Activated CD8-positive, alpha-beta memory T cell treated with anti-CD3 and anti-CD28 coated beads, Interleukin-2, amount 50 U/mL, for 48 hours (primary cell): ENCODE results near the gene WFS1.
A peak's percentile ranks its signal among the peaks of the same experiment; 100 is the strongest.

Experiments
- DNase-seq: peaks from one replicate; pipeline ENCODE4 v3.0.0-alpha.2; 2020

The WFS1 gene

DNA sequence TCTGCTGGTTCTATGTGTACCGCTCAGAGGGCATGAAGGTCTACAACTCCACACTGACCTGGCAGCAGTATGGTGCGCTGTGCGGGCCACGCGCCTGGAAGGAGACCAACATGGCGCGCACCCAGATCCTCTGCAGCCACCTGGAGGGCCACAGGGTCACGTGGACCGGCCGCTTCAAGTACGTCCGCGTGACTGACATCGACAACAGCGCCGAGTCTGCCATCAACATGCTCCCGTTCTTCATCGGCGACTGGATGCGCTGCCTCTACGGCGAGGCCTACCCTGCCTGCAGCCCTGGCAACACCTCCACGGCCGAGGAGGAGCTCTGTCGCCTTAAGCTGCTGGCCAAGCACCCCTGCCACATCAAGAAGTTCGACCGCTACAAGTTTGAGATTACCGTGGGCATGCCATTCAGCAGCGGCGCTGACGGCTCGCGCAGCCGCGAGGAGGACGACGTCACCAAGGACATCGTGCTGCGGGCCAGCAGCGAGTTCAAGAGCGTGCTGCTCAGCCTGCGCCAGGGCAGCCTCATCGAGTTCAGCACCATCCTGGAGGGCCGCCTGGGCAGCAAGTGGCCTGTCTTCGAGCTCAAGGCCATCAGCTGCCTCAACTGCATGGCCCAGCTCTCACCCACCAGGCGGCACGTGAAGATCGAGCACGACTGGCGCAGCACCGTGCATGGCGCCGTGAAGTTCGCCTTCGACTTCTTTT, 32.2 kb downstream of the WFS1 start:
- DNase-seq = no peak

DNA sequence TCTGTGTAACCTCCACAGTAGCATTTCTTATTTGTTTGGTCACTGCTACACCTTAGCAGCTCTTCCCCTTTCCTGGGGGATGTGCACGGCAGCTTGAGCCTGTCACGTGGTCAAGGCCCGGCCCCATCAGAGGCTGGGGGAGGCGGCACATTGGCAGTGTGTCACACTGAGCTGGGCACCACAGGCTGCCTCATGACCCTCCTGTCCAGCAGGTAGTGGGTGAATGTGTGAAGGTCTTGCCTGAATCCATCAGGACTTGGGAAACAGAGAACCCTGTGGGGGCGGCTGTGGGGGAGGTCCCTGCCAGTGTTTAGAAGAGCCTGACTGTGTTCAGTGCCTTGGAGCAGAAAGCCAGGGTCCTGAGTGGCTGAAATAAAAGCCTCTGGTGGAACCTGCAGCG, 33.2 kb downstream of the WFS1 start:
- DNase-seq = no peak

DNA sequence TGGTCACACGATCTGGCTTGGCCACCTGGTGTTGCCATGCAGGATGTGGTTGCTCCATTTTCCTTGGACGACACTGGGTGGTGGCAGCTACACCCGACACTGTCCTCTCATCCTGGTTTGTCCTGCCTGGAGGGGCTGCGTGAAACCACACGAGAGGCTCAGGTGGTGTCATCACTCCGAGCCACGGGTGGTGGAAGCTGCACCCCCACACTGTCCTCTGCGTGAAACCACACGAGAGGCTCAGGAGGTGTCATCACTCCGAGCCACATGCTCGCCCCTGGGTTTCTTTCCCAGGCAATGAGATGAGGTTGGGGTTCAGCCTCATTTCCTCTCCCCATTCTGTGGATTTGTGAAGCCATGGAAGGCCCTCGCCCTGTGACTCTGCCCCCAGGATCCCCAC, 34.3 kb downstream of the WFS1 start:
- no peak for DNase-seq

DNA sequence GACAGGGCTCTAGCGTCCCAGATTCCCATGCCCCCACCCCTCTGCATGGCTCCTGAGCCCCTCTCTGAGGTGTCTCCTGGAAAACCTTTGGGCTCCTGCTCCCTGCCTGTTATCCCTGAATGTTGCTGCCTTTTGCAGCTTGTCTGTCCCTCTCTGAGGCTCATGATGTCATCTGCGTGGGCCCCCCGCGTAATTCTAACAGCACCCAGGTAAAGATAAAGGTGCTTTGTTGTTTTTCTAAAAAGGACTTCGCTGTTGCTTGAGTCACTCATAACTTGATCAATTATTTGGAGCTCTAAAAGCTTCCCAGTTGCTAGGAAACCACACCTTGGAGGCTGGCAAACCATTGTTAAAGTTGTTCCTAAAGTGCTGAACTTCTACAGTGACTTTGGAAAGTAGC, 36.6 kb downstream of the WFS1 start:
- no peak for DNase-seq

DNA sequence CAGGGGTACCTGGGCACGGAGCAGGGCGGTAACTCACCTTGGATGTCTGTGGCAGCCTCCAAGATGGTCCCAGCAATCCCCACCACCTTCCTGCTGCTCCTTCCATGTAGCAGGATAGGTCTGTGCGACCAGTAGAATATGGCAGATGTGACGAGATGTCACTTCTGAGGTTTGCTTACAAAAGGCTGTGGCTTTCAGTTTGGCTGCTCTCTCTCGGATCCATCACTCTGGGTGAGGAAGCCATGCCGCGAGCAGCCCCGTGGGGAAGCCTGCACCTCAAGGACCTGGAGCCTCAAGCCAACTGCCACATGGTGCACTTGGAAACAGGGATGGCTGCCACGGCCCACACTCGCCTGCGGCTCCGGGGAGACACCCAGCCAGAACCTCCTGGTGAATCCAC, 37.6 kb downstream of the WFS1 start:
- DNase-seq = no peak

DNA sequence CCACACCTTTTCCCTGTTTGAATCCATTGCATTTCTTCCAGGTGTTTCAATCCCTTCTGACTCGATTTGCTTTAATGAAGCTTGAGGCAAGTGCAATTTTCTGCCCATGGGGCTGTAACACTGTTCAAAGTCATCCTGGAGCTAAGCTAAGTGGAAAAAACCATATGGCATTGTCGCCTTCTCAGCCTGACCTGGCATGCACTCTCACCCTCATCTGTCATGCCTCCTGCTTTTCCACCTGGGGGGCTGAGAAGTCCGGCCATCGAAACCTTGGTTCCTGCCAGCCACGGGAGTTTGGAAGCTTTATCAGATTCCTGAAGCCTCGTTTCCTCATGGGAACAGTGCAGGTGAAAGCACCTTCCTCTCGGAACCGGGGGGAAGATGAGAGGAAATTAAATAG, 38.2 kb downstream of the WFS1 start:
- no peak for DNase-seq

DNA sequence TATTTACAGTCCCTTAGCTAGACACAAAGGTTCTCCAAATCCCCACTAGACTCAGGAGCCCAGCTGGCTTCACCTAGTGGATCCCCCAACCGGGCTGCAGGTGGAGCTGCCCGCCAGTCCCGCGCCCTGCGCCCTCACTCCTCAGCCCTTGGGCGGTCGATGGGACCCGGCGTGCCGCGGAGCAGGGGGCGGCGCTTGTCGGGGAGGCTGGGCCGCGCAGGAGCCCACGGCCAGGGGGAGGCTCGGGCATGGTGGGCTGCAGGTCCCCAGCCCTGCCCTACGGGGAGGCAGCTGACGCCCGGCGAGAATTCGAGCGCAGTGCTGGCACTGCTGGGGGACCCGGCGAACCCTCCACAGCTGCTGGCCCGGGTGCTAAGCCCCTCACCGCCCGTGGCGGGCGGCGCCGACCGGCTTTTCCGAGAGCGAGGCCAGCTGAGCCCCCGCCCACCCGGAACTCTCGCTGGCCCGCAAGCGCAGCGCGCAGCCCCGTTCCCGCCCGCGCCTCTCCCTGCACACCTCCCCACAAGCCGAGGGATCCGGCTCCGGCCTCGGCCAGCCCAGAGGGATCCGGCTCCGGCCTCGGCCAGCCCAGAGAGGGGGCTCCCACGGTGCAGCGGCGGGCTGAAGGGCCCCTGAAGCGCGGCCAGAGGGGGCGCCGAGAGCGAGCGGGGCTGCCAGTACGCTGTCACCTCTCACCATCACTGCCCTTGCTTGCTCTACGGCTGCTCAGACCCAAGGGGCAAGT, 39.4 kb downstream of the WFS1 start:
- DNase-seq = peak; percentile 58

DNA sequence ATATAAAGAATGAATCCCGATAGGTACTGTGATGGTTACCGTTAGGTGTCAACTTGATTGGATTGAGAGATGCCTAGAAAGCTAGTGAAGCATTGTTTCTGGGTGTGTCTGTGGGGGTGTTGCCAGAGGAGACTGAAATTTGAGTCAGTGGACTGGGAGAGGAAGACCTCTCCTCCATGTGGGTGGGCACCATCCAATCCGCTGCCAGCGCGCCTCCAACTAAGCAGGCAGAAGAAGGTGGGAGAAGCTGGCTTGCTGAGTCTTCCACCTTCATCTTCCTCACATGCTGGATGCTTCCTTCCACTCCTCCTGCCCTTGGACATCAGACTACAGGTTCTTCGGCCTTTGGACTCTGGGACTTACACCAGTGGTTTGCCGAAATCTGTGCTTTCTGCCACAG, 40.1 kb downstream of the WFS1 start:
- no peak for DNase-seq

DNA sequence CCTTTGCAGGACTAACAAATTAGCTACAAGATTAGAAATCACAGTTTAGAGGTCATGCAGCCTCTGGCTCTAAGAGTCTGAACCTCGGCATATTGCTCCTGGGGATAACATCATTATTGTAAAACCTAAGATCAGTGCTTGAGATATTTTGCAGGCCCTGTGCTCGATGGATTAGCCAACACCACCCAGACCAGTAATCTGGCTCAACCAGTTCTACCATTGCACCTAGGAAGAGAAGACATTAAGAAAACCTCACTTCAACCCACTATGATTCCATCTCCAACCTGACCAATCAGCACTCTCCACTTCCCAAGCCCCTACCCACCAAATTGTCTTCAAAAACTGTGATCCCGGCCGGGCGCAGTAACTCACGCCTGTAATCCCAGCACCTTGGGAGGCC, 43.6 kb downstream of the WFS1 start:
- DNase-seq = no peak

DNA sequence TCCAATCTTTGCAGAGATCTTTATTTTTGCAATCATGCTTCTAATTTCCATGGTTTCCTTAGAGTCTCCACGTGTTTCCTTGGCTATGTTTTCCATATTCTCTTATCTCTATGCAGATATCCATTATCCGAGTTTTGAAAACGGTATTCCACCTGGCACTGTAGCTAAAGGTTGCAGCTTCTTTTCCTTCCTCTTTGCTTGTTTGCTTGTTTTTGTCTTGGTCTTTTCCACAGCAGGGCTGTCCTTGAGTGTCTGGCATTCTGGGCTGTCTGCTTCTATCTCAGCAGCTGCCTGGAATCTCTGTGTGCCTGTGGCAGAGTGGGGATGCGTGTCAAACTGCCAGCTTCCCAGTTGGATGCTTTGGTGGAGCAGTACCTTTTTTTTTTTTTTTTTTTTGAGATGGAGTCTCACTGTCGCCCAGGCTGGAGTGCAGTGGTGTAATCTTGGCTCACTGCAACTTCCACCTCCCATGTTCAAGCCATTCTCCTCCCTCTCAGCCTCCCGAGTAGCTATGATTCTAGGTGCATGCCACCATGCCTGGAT, 46.9 kb downstream of the WFS1 start:
- DNase-seq = no peak

DNA sequence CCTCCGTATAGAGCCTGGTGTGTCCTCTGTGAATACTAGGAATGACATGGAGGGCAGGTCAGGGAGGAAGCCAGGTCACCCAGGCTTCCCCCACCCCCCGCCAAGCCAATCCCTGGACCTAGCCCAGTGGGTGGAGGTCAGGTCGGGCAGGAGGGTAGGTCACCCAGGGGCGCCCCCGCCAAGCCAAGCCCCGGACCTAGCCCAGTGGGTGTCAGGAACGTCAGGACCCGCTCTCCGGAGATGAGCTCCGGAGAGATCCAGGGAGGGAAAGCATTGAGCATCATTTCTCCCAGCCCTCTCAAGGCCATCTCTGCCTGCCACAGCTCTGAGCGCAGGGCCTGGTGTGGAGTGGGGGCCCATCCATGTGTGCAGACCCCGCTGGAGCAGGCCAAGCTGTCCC, 48.6 kb downstream of the WFS1 start:
- DNase-seq = no peak

DNA sequence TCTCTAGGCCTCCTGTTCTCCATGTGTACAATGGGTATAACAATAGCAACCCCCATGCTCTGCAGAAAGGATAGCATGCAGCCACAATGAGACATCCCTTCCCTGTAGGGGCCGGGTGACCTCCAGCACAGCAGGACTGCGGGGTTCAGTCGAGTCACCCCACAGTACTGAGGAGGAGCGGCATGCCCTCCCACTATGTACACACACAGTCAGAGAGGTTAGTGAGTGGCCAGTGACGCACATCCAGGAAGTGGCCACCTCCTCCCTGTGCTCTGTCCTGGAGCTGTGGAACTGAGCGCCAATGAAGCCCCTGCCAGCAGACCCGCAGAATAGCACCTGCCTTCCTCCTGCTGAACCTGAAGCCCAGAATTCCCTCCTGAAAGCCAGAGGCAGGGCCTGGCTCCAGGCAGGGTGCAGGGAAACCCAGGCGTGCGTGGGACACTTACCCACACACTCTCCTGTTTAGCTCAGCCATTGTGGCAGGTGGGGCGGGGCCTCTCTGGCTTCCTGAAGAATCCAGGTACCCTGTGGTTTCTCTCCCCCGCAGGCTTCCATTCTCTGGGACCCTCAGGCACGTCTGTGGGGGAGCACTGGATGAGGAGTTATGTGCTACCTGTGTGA, 50.0 kb downstream of the WFS1 start:
- DNase-seq = no peak

DNA sequence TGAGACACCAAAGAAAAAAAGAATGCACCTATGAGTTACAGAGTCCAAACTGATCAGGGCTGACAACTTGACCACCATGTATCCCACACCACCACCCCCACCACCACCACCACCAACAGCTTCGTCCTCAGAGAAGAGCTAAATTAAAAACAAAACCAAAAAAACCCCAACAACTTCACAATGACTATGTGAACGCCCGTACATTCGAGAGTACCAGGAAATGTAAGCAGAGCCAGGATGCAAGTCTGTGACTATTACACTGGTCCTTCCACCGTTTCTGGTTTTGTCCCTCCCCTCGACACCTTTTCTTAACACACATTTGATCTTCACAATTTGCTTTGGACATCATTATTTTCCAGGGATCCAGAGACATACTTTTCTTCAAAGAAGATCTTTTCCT, 51.0 kb downstream of the WFS1 start:
- DNase-seq = no peak

DNA sequence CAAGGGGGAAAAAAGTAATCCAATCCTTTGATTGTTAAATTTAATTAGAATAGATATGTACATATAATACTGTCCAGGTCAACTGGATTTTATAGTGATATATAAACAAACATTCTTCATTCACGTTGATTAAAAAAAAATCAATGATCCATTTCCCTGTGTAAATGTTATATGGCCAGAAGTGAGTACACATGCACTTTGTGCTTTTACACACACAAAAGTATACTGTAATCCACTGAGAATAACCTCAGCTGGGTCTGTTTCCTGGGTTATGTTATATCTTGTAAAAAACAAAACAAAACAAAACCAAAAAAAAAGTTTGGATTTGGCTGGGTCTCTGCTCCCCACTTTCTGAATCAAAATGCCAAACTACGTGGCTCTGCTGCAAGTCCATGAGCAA, 51.7 kb downstream of the WFS1 start:
- DNase-seq = no peak

DNA sequence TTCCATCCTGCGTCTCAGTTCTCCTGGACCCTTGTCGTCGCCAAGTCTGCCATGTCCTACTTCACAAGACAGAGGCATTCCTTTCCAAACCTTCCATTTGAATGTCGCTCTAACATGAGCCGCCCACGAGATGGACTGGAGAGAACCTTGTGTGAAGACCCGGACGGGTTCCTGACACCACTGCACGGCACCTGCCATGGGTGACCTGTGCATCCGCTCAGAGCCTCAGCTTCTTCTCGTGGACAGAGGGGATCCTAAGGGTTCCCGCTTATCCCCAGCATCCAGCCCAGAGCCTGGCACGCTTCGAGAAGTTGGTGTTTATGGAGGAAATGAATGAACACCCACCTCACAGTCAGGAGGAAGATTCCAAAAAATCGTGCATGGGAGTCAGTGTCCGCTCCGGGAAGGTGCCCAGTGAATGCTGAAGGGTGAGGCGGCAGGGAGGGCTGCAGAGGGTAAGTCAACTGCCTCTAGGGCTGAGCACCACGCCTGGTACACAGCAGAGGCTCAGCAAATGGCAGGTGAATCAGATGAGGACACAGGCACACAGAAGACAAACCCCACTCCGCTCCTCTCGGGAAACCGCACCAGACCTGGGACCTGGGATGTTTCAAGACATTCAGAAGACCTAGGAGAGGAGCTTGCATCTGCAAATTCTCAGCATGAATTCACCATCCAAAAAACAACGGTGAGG, 52.6 kb downstream of the WFS1 start:
- DNase-seq = no peak

DNA sequence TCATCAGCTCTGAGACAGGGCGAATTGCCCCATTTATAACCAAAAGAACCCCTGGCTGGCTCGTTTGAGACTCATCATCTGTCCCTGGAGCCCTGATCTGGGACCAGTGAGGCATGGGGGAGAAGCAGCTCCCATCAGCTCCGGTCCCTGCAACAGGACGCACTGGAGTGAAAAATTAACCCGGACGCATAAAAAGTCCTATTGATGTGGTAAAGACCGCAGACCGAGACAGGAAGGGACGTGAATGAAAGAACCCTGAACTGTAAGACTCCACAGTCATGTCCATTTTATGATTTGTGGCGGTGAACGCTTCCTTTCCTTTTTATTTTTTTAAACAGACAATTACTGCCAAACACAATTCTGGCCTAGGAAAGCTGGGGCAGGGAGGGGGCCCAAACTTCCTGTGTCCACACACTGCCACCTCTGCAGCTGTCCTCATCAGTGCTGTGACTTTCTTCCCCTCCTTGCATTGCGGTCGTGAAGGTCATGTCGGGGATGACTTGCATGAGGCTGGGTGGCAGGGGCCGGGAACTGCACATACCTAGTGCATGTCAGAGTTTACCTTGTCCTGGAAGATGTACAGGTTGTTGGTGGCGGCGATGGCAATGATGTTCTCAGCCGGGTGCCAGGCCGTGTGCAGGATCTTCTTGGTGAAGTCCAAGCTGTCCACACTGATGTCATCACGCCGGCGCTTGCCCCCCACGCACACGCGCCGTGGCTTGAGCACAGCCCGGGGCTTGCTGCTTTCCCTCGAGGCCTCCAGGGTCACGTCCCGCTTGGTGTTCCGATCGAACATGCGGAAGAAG, 53.3 kb downstream of the WFS1 start:
- DNase-seq = no peak

DNA sequence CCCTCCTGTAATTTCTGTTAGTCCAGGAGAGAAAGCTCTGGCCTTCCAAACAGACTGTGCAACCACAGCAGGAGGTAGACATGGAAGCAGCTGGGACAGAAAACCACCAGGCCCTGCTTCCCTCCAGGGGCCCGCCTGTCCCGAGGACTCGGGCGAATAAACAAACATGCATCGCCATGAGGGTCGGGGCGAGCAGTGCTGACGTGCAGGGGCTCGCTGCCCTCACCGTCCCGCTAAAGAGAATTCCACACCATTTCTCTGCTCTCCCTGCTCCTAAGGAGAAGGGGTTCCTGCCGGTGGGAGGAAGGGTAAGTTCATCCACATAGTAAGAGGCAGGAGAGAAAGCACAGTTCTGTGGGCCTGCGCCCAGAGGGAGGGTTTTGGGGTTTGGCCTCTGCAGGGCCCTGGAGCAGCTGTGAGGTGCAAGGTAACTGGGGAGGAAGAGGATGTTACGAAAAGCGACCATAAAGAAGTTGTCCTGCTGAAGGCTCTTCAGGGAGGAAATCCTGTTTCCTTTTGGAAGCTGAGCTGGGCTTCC, 54.9 kb downstream of the WFS1 start:
- DNase-seq = no peak

DNA sequence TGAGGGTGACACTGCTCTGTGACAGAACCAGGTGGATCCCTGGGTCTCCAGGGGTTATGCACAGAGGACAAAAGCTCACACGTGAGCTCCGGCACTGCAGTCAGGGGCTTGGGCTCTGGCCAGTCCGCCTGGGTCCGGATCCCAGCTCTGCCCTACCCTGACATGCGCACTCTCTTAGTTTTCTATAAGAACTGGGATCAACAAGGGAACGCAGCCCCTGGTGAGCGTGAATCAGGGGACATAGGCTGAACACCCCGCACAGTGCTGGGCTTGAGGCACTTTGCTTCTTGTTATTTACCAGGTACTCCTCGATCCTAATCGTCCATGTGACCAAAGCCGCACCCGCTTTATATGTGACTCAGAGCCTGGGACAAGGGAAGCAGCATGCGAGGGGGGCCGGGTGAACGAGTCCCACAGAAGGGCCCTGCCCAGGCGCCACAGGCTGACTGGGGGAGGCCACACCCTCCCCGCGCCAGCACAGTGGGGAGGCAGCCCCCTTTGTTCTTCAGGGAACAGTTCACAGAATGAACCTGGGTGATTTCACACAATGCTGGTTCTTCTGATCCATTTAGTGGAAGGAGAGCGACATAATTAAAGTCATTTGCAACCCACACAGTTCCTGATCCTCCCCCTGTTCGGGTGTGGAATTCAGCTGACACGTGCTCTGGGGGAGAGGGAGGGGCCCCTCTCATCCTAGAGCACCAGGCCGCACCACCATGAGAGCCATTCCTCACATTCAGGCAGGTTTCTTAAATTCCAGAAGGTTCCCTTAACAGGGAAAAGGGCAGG, 55.5 kb downstream of the WFS1 start:
- no peak for DNase-seq

DNA sequence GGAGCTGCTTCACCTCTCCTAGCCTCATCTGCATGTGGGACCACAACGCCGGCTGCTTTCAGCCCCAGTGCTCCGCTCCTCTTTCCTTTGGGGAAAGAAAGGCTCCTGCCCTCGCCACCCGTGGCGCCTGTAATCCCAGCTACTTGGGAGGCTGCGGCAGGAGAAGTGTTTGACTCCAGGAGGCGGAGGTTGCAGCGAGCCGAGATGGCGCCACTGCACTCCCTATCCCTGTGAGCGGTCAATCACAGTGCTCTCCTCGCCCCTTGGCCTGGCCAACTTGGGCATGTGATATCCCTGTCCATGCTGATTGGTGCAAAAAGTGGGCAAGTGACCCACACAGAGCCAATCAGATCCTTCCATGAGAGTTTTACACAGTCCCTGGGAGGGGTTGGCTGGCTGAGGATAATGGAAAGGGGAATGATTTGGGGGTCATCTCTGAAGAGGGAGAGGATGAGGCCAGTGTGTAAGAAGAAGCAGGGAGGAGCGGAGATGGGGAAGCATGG, 56.2 kb downstream of the WFS1 start:
- no peak for DNase-seq

DNA sequence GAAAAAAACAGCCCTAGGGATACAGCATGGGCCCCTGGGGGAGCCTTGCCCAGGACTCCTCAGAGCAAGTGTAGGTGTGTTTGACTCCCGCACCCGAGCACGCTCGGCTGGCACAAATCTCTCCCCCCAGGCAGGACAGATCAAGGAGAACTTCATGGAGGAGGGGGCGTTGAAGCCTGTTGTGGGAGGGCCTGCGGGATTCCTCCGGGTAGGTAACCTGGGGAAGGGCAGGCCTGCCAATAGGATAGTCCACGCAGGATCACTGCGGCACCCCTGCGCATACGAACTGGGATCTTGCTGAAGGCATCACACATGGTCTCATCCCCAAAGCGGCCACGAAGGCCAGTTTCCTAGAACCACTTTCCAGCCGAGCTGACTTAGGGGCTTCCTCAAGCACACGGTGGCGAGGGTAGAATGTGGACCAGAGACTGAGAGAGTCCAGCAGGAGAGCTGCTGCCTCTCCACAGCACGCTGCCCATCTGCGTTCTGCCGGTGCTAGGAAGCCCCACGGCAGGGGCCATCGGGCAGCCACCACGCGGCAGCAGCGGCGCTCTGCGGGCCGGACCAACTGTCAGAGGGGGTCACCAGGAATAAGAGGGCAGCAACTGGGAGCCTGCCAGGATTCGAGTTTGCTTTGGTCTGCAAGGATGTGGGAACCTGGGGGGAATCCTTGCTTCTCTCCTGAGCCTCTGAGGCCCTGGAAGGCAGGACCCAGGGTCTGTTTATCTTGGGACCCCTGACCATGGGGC, 56.8 kb downstream of the WFS1 start:
- no peak for DNase-seq
